Renal pelvis (tissue), 12 donors: ENCODE results near the gene AKNAD1. TPM values are rescaled to one million over a fixed set of nuclear protein-coding genes. Genes with fewer than 3 reads are reported as not detected.
"Not testable (repeated sequence)": the region's sequence is repeated elsewhere in the genome, so short reads cannot be mapped to it uniquely, and the experiment has no call there.

Experiments
- DNase-seq: peaks from one replicate; pipeline ENCODE4 v3.0.0-alpha.2; 2013
- long read RNA-seq, 16 experiments: transcript quantifications; one replicate each; lab custom pipeline, GENCODE V29; 2026
- polyA plus RNA-seq, 3 donors: library from polyadenylated mRNA; unstranded; fragments of 120-200 nt; gene quantifications; one replicate each; pipeline ENCODE4 v1.2.1, GENCODE V29; 2013; ENCODE audit not compliant: insufficient read length in 3 of 3

The AKNAD1 gene
- not detected for polyA plus RNA-seq
- long read RNA-seq, donor 1: 0 reads
- long read RNA-seq, donor 2: 0 reads
- long read RNA-seq, donor 3: 0 reads
- long read RNA-seq, donor 4: 0 reads
- long read RNA-seq, donor 5: 0 reads
- long read RNA-seq, donor 6: 0 reads
- long read RNA-seq, donor 7: 0 reads
- long read RNA-seq, donor 8: 0 reads
- long read RNA-seq, donor 9: 0 reads
- long read RNA-seq, donor 10: 0 reads
- long read RNA-seq, donor 11: 0 reads
- long read RNA-seq, donor 12: 0 reads
- long read RNA-seq, donor 13: 0 reads
- long read RNA-seq, donor 14: 0 reads
- long read RNA-seq, donor 15: 0 reads
- long read RNA-seq, donor 16: 0 reads

- no peak for DNase-seq
Observed at GRCh38 chr1:108856994-108857393, at the start of gene AKNAD1. TSS of gene AKNAD1 (minus strand) at chr1:108857094. CDS start at chr1:108852664, 4,430 bp downstream.

GRCh38 chr1:108901106-108901505 is 44.2 kb upstream of the AKNAD1 start:
- DNase-seq: no peak

- peak; percentile 53 for DNase-seq
Observed at GRCh38 chr1:108897865-108898720, 41.2 kb upstream of the AKNAD1 start.

- DNase-seq: no peak
Observed at GRCh38 chr1:108896146-108897145, 39.6 kb upstream of the AKNAD1 start.

GRCh38 chr1:108893141-108893530 is 36.2 kb upstream of the AKNAD1 start:
- no peak for DNase-seq

GRCh38 chr1:108892356-108893140 is 35.7 kb upstream of the AKNAD1 start:
- no peak for DNase-seq

- DNase-seq: no peak
Observed at GRCh38 chr1:108889706-108890384, 33.0 kb upstream of the AKNAD1 start.

GRCh38 chr1:108889006-108889645 is 32.2 kb upstream of the AKNAD1 start:
- not testable (repeated sequence) for DNase-seq

GRCh38 chr1:108886292-108886691 is 29.4 kb upstream of the AKNAD1 start:
- no peak for DNase-seq

- DNase-seq: no peak
Observed at GRCh38 chr1:108884968-108885367, 28.1 kb upstream of the AKNAD1 start.

GRCh38 chr1:108882837-108883236 is 25.9 kb upstream of the AKNAD1 start:
- DNase-seq: no peak

GRCh38 chr1:108881369-108881768 is 24.5 kb upstream of the AKNAD1 start:
- DNase-seq: no peak

GRCh38 chr1:108880850-108881249 is 24.0 kb upstream of the AKNAD1 start:
- no peak for DNase-seq

- DNase-seq: no peak
Observed at GRCh38 chr1:108878678-108879077, 21.8 kb upstream of the AKNAD1 start.

- no peak for DNase-seq
Observed at GRCh38 chr1:108878160-108878469, 21.2 kb upstream of the AKNAD1 start.

- DNase-seq: no peak
Observed at GRCh38 chr1:108877348-108878159, 20.7 kb upstream of the AKNAD1 start.

GRCh38 chr1:108871050-108871724 is 14.3 kb upstream of the AKNAD1 start:
- DNase-seq: no peak

- DNase-seq: no peak
Observed at GRCh38 chr1:108865316-108865910, 8.5 kb upstream of the AKNAD1 start.
